ENCODE results near the gene ZNF69.

DNA sequence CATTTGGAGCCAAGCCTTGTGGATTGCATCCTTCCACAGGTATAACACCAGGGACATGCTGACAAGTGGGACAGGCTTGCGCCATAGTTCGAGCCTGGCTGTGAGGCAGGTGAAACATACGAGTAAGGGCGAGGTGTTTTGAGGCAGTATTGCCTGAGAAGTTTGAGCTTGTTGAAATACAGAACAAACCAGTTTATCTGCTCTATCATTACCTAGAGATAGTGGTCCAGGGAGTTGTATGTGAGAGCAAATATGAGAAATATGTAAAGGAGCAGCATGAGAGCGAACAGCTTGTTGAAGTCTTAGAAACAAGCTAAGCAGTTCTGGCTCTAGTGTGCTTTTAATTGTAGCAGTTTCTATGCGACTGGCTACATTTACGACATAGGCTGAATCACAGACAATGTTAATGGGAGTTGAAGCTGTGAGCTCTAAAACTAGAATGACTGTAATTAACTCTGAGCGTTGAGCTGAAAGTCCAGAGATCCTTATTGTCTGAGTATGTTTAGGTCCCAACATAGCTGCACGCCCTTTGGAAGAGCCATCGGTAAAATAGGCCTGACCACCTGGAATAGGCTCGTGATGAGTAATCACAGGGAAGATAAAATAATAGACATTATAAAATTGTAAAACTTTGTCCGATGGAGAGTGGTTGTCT is 30.9 kb upstream of the ZNF69 start:
- TF ChIP-seq, protein P1, sequence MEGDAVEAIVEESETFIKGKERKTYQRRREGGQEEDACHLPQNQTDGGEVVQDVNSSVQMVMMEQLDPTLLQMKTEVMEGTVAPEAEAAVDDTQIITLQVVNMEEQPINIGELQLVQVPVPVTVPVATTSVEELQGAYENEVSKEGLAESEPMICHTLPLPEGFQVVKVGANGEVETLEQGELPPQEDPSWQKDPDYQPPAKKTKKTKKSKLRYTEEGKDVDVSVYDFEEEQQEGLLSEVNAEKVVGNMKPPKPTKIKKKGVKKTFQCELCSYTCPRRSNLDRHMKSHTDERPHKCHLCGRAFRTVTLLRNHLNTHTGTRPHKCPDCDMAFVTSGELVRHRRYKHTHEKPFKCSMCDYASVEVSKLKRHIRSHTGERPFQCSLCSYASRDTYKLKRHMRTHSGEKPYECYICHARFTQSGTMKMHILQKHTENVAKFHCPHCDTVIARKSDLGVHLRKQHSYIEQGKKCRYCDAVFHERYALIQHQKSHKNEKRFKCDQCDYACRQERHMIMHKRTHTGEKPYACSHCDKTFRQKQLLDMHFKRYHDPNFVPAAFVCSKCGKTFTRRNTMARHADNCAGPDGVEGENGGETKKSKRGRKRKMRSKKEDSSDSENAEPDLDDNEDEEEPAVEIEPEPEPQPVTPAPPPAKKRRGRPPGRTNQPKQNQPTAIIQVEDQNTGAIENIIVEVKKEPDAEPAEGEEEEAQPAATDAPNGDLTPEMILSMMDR (IDR thresholded peaks at IDR 0.05): no peak
- TF ChIP-seq REST (IDR thresholded peaks at IDR 0.05; ENCODE audit: insufficient read depth in 1 of 2, low read depth in 2 of 2, low read length in 1 of 2) (no peak), POLR2AphosphoS5 (IDR thresholded peaks at IDR 0.05; ENCODE audit: low read depth, low read length) (no peak), SIN3A (IDR thresholded peaks at IDR 0.05; ENCODE audit: borderline replicate concordance, insufficient read depth, low read depth, low read length) (no peak), TCF7L2 (IDR thresholded peaks at IDR 0.05; ENCODE audit: low read depth, low read length) (no peak)

All from Panc1 (cell line).